ENCODE data around the gene C10orf90.

The C10orf90 gene

GRCh38 chr10:126654579-126654978 lies 15.9 kb downstream of the C10orf90 start:
- TF ChIP-seq CTCF (IDR thresholded peaks at IDR 0.05; ENCODE audit: unreplicated experiment in 3 of 3): no peak
- Mint-ChIP-seq H3K36me3 (ENCODE audit: low read depth) (no peaks in the 10 kb centered on the region), H3K4me3 (no peak overlapping the region), H3K27ac (peak overlapping the region; percentile 16 to 39 (median 22)), H3K27me3 (ENCODE audit: low read depth) (peaks cover 3% of the 10 kb centered on the region), H3K9me3 (no peaks in the 10 kb centered on the region), H3K4me1 (peaks cover 12% of the 10 kb centered on the region)

- Mint-ChIP-seq H3K4me3 (peak overlapping the region in 2 of 3 experiments; percentile 64 to 67), H3K4me1 (peaks cover 12% of the 10 kb centered on the region), H3K27ac (no peak overlapping the region), H3K9me3 (no peaks in the 10 kb centered on the region), H3K36me3 (ENCODE audit: low read depth) (no peaks in the 10 kb centered on the region), H3K27me3 (ENCODE audit: low read depth) (peaks cover 2% of the 10 kb centered on the region)
- TF ChIP-seq CTCF (IDR thresholded peaks at IDR 0.05; ENCODE audit: unreplicated experiment in 3 of 3): no peak
Observed at GRCh38 chr10:126651467-126651866, 19.0 kb downstream of the C10orf90 start.

- H3K36me3 Mint-ChIP-seq (ENCODE audit: low read depth): no peaks in the 10 kb centered on the region
- no peak for TF ChIP-seq CTCF (IDR thresholded peaks at IDR 0.05; ENCODE audit: unreplicated experiment in 3 of 3)
- H3K9me3 Mint-ChIP-seq: no peaks in the 10 kb centered on the region
- peaks cover 12% of the 10 kb centered on the region for H3K4me1 Mint-ChIP-seq
- H3K27me3 Mint-ChIP-seq (ENCODE audit: low read depth): no peaks in the 10 kb centered on the region
- no peak overlapping the region for H3K27ac Mint-ChIP-seq
- H3K4me3 Mint-ChIP-seq: no peak overlapping the region
Observed at GRCh38 chr10:126650161-126650560, 20.3 kb downstream of the C10orf90 start.

- no peak overlapping the region for H3K27ac Mint-ChIP-seq
Observed at GRCh38 chr10:126647116-126647515, 23.4 kb downstream of the C10orf90 start.

GRCh38 chr10:126646110-126646509 lies 24.4 kb downstream of the C10orf90 start:
- no peaks in the 10 kb centered on the region for H3K4me1 Mint-ChIP-seq
- no peaks in the 10 kb centered on the region for H3K36me3 Mint-ChIP-seq (ENCODE audit: low read depth)
- H3K27ac Mint-ChIP-seq: no peak overlapping the region
- peaks cover 8% of the 10 kb centered on the region for H3K27me3 Mint-ChIP-seq (ENCODE audit: low read depth)
- no peak for TF ChIP-seq CTCF (IDR thresholded peaks at IDR 0.05; ENCODE audit: unreplicated experiment in 3 of 3)
- no peak overlapping the region for H3K4me3 Mint-ChIP-seq
- H3K9me3 Mint-ChIP-seq: no peaks in the 10 kb centered on the region

More at GRCh38 chr10:126647116-126647515, 23.4 kb downstream of the C10orf90 start:
- no peak for TF ChIP-seq CTCF (IDR thresholded peaks at IDR 0.05; ENCODE audit: unreplicated experiment in 3 of 3)
- no peak overlapping the region for H3K4me3 Mint-ChIP-seq
- H3K27me3 Mint-ChIP-seq (ENCODE audit: low read depth): peaks cover 3% of the 10 kb centered on the region
- no peaks in the 10 kb centered on the region for H3K9me3 Mint-ChIP-seq
- no peaks in the 10 kb centered on the region for H3K36me3 Mint-ChIP-seq (ENCODE audit: low read depth)
- no peaks in the 10 kb centered on the region for H3K4me1 Mint-ChIP-seq

GRCh38 chr10:126640401-126640800 lies 30.1 kb downstream of the C10orf90 start:
- Mint-ChIP-seq H3K4me3 (no peak overlapping the region), H3K27me3 (ENCODE audit: low read depth) (peaks cover 22% of the 10 kb centered on the region), H3K9me3 (no peaks in the 10 kb centered on the region), H3K36me3 (ENCODE audit: low read depth) (no peaks in the 10 kb centered on the region), H3K27ac (no peak overlapping the region), H3K4me1 (no peaks in the 10 kb centered on the region)
- no peak for TF ChIP-seq CTCF (IDR thresholded peaks at IDR 0.05; ENCODE audit: unreplicated experiment in 3 of 3)

Measured in nephron (organoid).